Thyroid gland (tissue), 4 donors: ENCODE measurements around the gene KRTAP4-5. TPM values are rescaled to one million over a fixed set of nuclear protein-coding genes. Genes with fewer than 3 reads are reported as not detected.
"Not testable (repeated sequence)": the region's sequence is repeated elsewhere in the genome, so short reads cannot be mapped to it uniquely, and the experiment has no call there.

ENCODE experiments used
- DNase-seq, 2 donors: peaks; one replicate each; pipeline ENCODE4 v3.0.0-alpha.2; 2019
- H3K27ac ChIP-seq, 3 donors: fragments of 200-600 bp; sonication (generic); 1 replicate in 2 of 3; 2 replicates in 1 of 3; pipeline ENCODE4 v1.5.1; 2016 to 2019; ENCODE audit warnings: mild to moderate bottlenecking in 1 of 3, moderate library complexity in 1 of 3
- H3K27me3 ChIP-seq: fragments of 200-600 bp; sonication (generic); one replicate; pipeline ENCODE4 v1.5.1; 2019
- H3K36me3 ChIP-seq, 2 donors: fragments of 200-600 bp; sonication (generic); one replicate each; pipeline ENCODE4 v1.5.1; 2016 to 2019
- H3K4me1 ChIP-seq, 2 donors: fragments of 200-600 bp; sonication (generic); one replicate each; pipeline ENCODE4 v1.5.1; 2017 to 2019
- H3K4me3 ChIP-seq, 3 donors: fragments of 200-600 bp; sonication (generic); replicated peaks in 1 of 3; 1 replicate in 2 of 3; 2 replicates in 1 of 3; pipeline ENCODE4 v1.5.1; 2016; ENCODE audit warnings: mild to moderate bottlenecking in 1 of 3
- H3K9me3 ChIP-seq: fragments of 200-600 bp; sonication (generic); one replicate; pipeline ENCODE4 v1.5.1; 2017
- POLR2A ChIP-seq, 2 donors: fragments of 450-650 bp; IDR thresholded peaks; one replicate each; pipeline ENCODE4 v1.6.1; 2017; ENCODE audit warnings: antibody characterized with exemption in 2 of 2, mild to moderate bottlenecking in 2 of 2, moderate library complexity in 1 of 2
- WGBS, 2 donors: methylation state at CpG; one replicate each; pipeline ENCODE4 v1.1.5; 2017; 5-methylcytosine and 5-hydroxymethylcytosine counted together
- intact Hi-C: fragments of 100-400 bp; cut with DNase I; formaldehyde crosslinking; loops from one replicate; pipeline ENCODE4 v1.15.1; 2023
- total RNA-seq, 4 donors: library from RNA; depleted of rRNA; stranded (reverse); fragments of >200 nt; gene quantifications; one replicate each; pipeline ENCODE4 v1.2.3, GENCODE V29; 2016
- TF ChIP-seq, protein P1 (sequence below), 6 experiments: fragments of 200-600 bp in 3 of 6; fragments of 450-650 bp in 3 of 6; sonication (generic) in 3 of 6; IDR thresholded peaks; one replicate each; pipeline ENCODE4 v1.5.1; 2016 to 2019; ENCODE audit warnings: antibody characterized with exemption in 6 of 6, mild to moderate bottlenecking in 2 of 6, inconsistent platforms in 1 of 6, moderate library complexity in 1 of 6

The KRTAP4-5 gene
- total RNA-seq, 4 donors from 2014 or later = not detected

DNA sequence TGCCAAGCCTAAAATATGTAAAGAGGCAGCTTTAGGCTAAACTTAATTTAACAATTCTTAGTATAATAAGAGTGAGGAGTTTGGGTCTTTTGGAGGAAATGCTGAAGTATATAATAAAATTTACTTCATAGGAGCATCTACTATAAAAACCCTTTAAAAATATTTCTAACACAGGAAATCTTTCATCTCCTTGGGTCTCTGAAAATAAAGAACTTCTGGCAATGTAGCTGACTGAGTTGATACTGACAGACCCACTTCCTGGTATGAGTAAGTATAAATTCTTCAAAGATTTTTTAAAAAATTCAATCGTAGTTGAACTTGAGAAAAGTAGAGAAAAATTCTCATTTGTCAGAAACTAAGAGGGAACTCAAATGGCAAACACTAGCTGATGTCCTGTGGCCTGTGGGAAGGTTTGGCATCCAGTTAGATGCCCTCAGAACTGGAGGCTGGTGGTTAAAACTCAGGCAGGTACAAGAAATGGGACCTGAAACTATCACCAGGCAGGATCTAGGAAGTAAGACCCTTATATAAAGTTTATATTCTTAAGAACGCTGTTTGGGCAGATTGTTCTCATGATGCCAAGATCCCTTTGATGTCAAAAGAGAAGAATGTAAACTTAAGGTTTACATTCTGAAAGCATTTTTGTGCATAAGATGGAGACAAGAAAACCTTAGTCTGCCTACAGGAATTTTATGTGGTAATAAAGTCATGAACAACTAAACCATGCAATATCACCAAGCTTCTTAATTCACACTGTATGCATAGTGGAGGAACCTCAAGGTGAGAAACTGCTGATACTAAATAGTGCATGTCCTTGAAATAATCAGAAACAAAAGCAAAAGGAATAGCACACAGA is 15.5 kb downstream of the KRTAP4-5 start:
- H3K9me3 ChIP-seq = no peaks in the 10 kb centered on the region
- WGBS, 2 donors = 68 to 74% methylated on average over 2 of the region's 2 CpGs
- TF ChIP-seq POLR2A (IDR thresholded peaks at IDR 0.05) = no peak
- TF ChIP-seq, protein P1, sequence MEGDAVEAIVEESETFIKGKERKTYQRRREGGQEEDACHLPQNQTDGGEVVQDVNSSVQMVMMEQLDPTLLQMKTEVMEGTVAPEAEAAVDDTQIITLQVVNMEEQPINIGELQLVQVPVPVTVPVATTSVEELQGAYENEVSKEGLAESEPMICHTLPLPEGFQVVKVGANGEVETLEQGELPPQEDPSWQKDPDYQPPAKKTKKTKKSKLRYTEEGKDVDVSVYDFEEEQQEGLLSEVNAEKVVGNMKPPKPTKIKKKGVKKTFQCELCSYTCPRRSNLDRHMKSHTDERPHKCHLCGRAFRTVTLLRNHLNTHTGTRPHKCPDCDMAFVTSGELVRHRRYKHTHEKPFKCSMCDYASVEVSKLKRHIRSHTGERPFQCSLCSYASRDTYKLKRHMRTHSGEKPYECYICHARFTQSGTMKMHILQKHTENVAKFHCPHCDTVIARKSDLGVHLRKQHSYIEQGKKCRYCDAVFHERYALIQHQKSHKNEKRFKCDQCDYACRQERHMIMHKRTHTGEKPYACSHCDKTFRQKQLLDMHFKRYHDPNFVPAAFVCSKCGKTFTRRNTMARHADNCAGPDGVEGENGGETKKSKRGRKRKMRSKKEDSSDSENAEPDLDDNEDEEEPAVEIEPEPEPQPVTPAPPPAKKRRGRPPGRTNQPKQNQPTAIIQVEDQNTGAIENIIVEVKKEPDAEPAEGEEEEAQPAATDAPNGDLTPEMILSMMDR (IDR thresholded peaks at IDR 0.05) = no peak
- H3K27me3 ChIP-seq = no peaks in the 10 kb centered on the region
- no peak for DNase-seq
- H3K36me3 ChIP-seq = no peaks in the 10 kb centered on the region
- intact Hi-C loops = no loop called here
- H3K27ac ChIP-seq = no peak overlapping the region
- H3K4me3 ChIP-seq = no peak overlapping the region
- no peaks in the 10 kb centered on the region for H3K4me1 ChIP-seq

DNA sequence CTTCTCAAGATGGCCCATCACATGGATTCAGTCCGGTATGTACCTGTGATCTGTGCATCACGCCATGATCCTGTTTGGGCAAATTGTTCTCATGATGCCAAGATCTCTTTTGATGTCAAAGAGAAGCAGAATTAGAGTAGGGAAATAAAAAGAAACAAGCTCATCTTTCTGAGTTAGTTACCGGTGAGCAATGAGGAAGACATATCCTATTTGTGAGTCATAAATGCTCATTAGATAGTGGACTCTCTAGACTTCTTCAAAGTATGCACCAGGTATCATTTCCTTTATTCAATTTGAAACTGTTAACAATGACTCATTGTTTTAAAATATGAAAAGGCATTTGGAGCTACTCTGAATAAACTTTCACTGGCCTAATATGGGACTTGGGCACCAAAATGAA is 17.6 kb downstream of the KRTAP4-5 start:
- Histone ChIP-seq H3K9me3 (no peaks in the 10 kb centered on the region), H3K27me3 (no peaks in the 10 kb centered on the region), H3K36me3 (no peaks in the 10 kb centered on the region), H3K27ac (no peak overlapping the region), H3K4me1 (no peaks in the 10 kb centered on the region), H3K4me3 (no peak overlapping the region)
- WGBS, 2 donors = 92 to 95% methylated on average over 3 of the region's 3 CpGs
- no peak for DNase-seq
- no peak for TF ChIP-seq POLR2A (IDR thresholded peaks at IDR 0.05)
- TF ChIP-seq, protein P1 (IDR thresholded peaks at IDR 0.05) = no peak
- intact Hi-C loops = no loop called here

DNA sequence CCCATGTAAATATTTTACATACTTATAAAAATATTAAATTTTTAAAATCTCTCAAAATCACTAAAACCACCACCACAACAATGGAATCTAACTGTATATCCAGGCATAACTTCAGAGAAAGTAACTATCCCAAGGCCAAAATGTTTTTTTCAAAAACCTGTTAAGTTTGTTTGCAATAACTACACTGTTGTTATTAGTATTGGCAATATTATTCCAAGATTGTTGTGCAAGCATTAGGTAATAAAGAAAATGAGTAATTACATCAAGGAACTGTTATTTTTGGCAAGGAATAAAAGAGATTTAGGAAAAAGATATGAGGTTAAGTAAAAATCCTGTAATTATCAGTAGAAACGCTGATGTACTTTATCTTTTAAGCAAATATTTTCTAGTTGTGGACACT is 22.3 kb downstream of the KRTAP4-5 start:
- WGBS, 2 donors = 77 to 80% methylated on average over 1 of the region's 1 CpG
- TF ChIP-seq, protein P1 (IDR thresholded peaks at IDR 0.05) = no peak
- no peak for TF ChIP-seq POLR2A (IDR thresholded peaks at IDR 0.05)
- Histone ChIP-seq H3K9me3 (no peaks in the 10 kb centered on the region), H3K27me3 (no peaks in the 10 kb centered on the region), H3K27ac (no peak overlapping the region), H3K36me3 (no peaks in the 10 kb centered on the region), H3K4me3 (no peak overlapping the region), H3K4me1 (no peaks in the 10 kb centered on the region)
- no peak for DNase-seq
- intact Hi-C loops = no loop called here

DNA sequence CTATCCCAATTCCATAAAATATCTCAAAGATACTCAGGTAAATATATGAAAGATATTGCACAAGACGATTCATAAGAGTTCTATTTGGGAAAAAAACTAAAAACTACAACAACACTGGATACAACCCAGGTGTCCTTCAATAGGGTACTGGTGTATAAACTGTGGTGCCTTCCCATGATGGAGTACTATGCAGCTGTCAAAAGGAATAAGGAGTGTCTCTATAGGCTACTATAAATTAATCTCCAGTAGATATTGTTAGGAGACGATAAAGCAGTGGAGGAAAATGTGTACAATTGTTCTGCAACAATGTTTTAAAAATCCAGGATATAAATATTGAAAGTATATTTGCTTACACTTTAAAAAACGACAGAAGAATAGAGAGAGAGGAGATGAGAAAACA is 23.2 kb downstream of the KRTAP4-5 start:
- H3K27me3 ChIP-seq = no peaks in the 10 kb centered on the region
- no peak overlapping the region for H3K27ac ChIP-seq
- H3K4me3 ChIP-seq = no peak overlapping the region
- TF ChIP-seq POLR2A (IDR thresholded peaks at IDR 0.05) = no peak
- TF ChIP-seq, protein P1 (IDR thresholded peaks at IDR 0.05) = no peak
- DNase-seq = no peak
- intact Hi-C loops = no loop called here
- H3K9me3 ChIP-seq = no peaks in the 10 kb centered on the region
- no peaks in the 10 kb centered on the region for H3K36me3 ChIP-seq
- no peaks in the 10 kb centered on the region for H3K4me1 ChIP-seq
- WGBS, 2 donors = 89 to 91% methylated on average over 3 of the region's 3 CpGs

DNA sequence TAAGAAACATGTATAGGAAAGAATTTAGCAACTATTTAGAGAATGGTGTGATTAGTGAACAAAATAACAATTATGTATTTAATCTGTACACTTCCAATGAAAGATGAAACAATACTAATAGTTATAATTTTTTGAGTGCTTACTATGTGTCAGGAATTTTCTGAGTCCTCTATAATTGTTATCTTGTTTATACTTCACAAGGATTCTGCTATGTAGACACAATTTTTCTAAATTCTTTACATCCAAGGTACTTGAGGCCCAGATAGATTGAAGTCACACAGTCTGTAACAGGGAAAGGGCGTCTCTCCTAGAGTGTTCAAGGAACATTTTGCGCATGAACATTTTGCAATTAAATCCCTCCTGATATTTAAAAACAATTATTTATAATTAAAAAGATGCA is 24.6 kb downstream of the KRTAP4-5 start:
- intact Hi-C loops = no loop called here
- DNase-seq = no peak
- 93 to 99% methylated on average over 2 of the region's 2 CpGs for WGBS, 2 donors

DNA sequence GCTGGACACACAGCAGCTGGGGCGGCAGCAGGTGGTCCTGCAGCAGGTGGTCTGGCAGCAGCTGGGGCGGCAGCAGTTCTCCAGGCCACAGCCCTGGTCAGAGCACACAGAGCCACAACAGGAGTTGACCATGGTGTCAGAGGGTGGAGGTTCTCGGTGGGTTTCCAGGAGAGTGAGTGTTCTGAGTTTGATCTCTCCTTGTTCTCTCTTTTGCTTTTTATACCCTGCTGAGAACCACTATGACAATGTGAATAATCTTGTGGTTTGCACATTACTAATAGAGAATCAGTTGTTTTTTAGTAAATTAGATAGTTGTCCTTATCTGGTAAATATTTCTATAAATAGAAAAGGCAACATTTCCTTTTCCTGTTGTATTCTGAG is 25.6 kb downstream of the KRTAP4-5 start, which contains the start of gene KRTAP4-12:
KRTAP4-12 (minus strand) TSS at position 192 of the 381 bp plus-strand sequence; CDS start at position 132, 60 bp downstream.
- H3K27ac ChIP-seq, H3K36me3 ChIP-seq, H3K4me3 ChIP-seq, intact Hi-C loops, H3K4me1 ChIP-seq, DNase-seq, H3K9me3 ChIP-seq, H3K27me3 ChIP-seq: not testable (repeated sequence)
- WGBS, 2 donors = 73 to 80% methylated on average over 2 to 3 of the region's 3 CpGs

More for the DNA sequence above, 24.6 kb downstream of the KRTAP4-5 start:
- no peak for TF ChIP-seq POLR2A (IDR thresholded peaks at IDR 0.05)
- TF ChIP-seq, protein P1 (IDR thresholded peaks at IDR 0.05) = no peak
- Histone ChIP-seq H3K27ac (no peak overlapping the region), H3K4me1 (no peaks in the 10 kb centered on the region), H3K4me3 (no peak overlapping the region), H3K36me3 (no peaks in the 10 kb centered on the region), H3K27me3 (no peaks in the 10 kb centered on the region), H3K9me3 (no peaks in the 10 kb centered on the region)

DNA sequence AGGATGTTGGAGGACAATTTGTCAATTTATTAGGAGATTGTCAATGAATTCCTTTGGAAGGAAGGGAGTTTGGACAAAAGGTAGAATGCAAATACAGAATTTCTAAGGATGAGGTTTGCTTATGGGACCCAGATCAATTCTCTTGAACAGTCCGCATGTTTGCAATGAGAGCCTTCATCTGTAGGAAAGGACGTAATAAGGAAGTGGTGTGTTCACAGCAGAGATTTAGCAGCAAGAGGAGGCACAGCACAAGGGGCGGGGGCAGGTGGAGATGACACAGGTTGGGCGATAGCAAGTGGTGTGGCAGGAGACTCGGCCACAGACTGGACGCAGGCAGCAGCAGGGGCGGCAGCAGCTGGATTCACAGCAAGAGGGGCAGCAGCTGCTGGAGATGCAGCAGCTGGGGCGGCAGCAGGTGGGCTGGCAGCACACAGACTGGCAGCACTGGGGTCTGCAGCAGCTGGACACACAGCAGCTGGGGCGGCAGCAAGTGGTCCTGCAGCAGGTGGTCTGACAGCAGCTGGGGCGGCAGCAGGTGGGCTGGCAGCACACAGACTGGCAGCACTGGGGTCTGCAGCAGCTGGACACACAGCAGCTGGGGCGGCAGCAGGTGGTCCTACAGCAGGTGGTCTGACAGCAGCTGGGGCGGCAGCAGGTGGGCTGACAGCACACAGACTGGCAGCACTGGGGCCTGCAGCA is 26.2 kb downstream of the KRTAP4-5 start:
- H3K27ac ChIP-seq, H3K4me1 ChIP-seq, H3K36me3 ChIP-seq, DNase-seq, H3K27me3 ChIP-seq, H3K9me3 ChIP-seq, H3K4me3 ChIP-seq, intact Hi-C loops: not testable (repeated sequence)
- 69 to 77% methylated on average over 9 to 12 of the region's 12 CpGs for WGBS, 2 donors
